HG03135 (cell line): ENCODE measurements around the gene LRRFIP1.

ENCODE experiments used
- ATAC-seq: cut with Tn5 transposase; IDR thresholded peaks from one replicate; pipeline ENCODE4 v1.9.1; 2021; ENCODE audit warnings: mild to moderate bottlenecking, moderate library complexity; ENCODE audit not compliant: unreplicated experiment

Gene LRRFIP1

GRCh38 chr2:237616734-237617586, 10.4 kb upstream of the LRRFIP1 start:
- no peak for ATAC-seq

- ATAC-seq: no peak
Measured at GRCh38 chr2:237617587-237617982, 9.8 kb upstream of the LRRFIP1 start.

- ATAC-seq: no peak
Measured at GRCh38 chr2:237618449-237618848, 8.9 kb upstream of the LRRFIP1 start.

GRCh38 chr2:237623428-237624403, 3.7 kb upstream of the LRRFIP1 start:
- ATAC-seq: no peak

- no peak for ATAC-seq
Measured at GRCh38 chr2:237624565-237624964, 2.8 kb upstream of the LRRFIP1 start.

GRCh38 chr2:237625216-237625705, 2.1 kb upstream of the LRRFIP1 start:
- no peak for ATAC-seq

GRCh38 chr2:237625777-237626176, 1.6 kb upstream of the LRRFIP1 start:
- no peak for ATAC-seq

- ATAC-seq: no peak
Measured at GRCh38 chr2:237626813-237627440, 460 bp upstream of the LRRFIP1 start.

GRCh38 chr2:237628247-237629187, 1.1 kb downstream of the LRRFIP1 start:
- no peak for ATAC-seq

GRCh38 chr2:237629188-237629534, 1.8 kb downstream of the LRRFIP1 start:
- ATAC-seq: no peak

- no peak for ATAC-seq
Measured at GRCh38 chr2:237629739-237630138, 2.4 kb downstream of the LRRFIP1 start.

GRCh38 chr2:237630216-237631000, 3.0 kb downstream of the LRRFIP1 start:
- no peak for ATAC-seq

GRCh38 chr2:237631007-237631785, 3.8 kb downstream of the LRRFIP1 start:
- ATAC-seq: no peak

- ATAC-seq: no peak
Measured at GRCh38 chr2:237631801-237632585, 4.6 kb downstream of the LRRFIP1 start.

GRCh38 chr2:237633061-237633561, 5.7 kb downstream of the LRRFIP1 start:
- ATAC-seq: no peak

- no peak for ATAC-seq
Measured at GRCh38 chr2:237636578-237636977, 9.2 kb downstream of the LRRFIP1 start.

GRCh38 chr2:237637429-237638135, 10.2 kb downstream of the LRRFIP1 start:
- no peak for ATAC-seq
